Measurements from ENCODE around the gene ZNF827.

ZNF827 gene

GRCh38 chr4:145885666-145886065, 53.0 kb downstream of the ZNF827 start:
- no peak for DNase-seq

GRCh38 chr4:145884775-145885174, 53.8 kb downstream of the ZNF827 start:
- no peak for DNase-seq

GRCh38 chr4:145883101-145883694, 55.4 kb downstream of the ZNF827 start:
- DNase-seq, result no peak

GRCh38 chr4:145882604-145883003, 56.0 kb downstream of the ZNF827 start:
- no peak for DNase-seq

- DNase-seq, result no peak
Observed at GRCh38 chr4:145881989-145882388, 56.6 kb downstream of the ZNF827 start.

GRCh38 chr4:145881576-145881975, 57.0 kb downstream of the ZNF827 start:
- DNase-seq, result no peak

- no peak for DNase-seq
Observed at GRCh38 chr4:145880355-145880960, 58.2 kb downstream of the ZNF827 start.

GRCh38 chr4:145879598-145879997, 59.0 kb downstream of the ZNF827 start:
- no peak for DNase-seq

- no peak for DNase-seq
Observed at GRCh38 chr4:145878501-145879435, 59.9 kb downstream of the ZNF827 start.

GRCh38 chr4:145876531-145877180, 62.0 kb downstream of the ZNF827 start:
- DNase-seq, result no peak

GRCh38 chr4:145873901-145874300, 64.7 kb downstream of the ZNF827 start:
- no peak for DNase-seq

- no peak for DNase-seq
Observed at GRCh38 chr4:145871209-145871608, 67.4 kb downstream of the ZNF827 start.

GRCh38 chr4:145870155-145871020, 68.2 kb downstream of the ZNF827 start:
- no peak for DNase-seq

GRCh38 chr4:145868637-145869409, 69.8 kb downstream of the ZNF827 start:
- DNase-seq, result no peak

- no peak for DNase-seq
Observed at GRCh38 chr4:145867406-145867805, 71.2 kb downstream of the ZNF827 start.

- DNase-seq, result no peak
Observed at GRCh38 chr4:145866991-145867390, 71.6 kb downstream of the ZNF827 start.

- DNase-seq, result no peak
Observed at GRCh38 chr4:145865274-145865941, 73.2 kb downstream of the ZNF827 start.

GRCh38 chr4:145863191-145863590, 75.4 kb downstream of the ZNF827 start:
- no peak for DNase-seq

GRCh38 chr4:145861336-145862318, 77.0 kb downstream of the ZNF827 start:
- no peak for DNase-seq

- DNase-seq, result no peak
Observed at GRCh38 chr4:145860897-145861296, 77.7 kb downstream of the ZNF827 start.

All from NCI-H1930 (cell line).